Activated CD4-positive, alpha-beta T cell treated with anti-CD3 and anti-CD28 coated beads for 4 hours (primary cell): Measurements from ENCODE around the gene SIPA1L2.
"Not testable (repeated sequence)": the region's sequence is repeated elsewhere in the genome, so short reads cannot be mapped to it uniquely, and the experiment has no call there.

Source experiments
- DNase-seq, 2 donors: peaks; one replicate each; pipeline ENCODE4 v3.0.0-alpha.2; 2020

SIPA1L2 gene

GRCh38 chr1:232615306-232615800, 14.6 kb downstream of the SIPA1L2 start:
- no peak for DNase-seq

GRCh38 chr1:232614811-232615210, 15.1 kb downstream of the SIPA1L2 start:
- DNase-seq, result no peak

- DNase-seq, result no peak
Measured at GRCh38 chr1:232613752-232614381, 16.1 kb downstream of the SIPA1L2 start.

- not testable (repeated sequence) for DNase-seq
Measured at GRCh38 chr1:232612836-232613235, 17.1 kb downstream of the SIPA1L2 start.

- DNase-seq, result no peak
Measured at GRCh38 chr1:232611834-232612233, 18.1 kb downstream of the SIPA1L2 start.

GRCh38 chr1:232610902-232611745, 18.8 kb downstream of the SIPA1L2 start:
- DNase-seq, result not testable (repeated sequence)

GRCh38 chr1:232610192-232610901, 19.6 kb downstream of the SIPA1L2 start:
- DNase-seq, result no peak

GRCh38 chr1:232608427-232608826, 21.5 kb downstream of the SIPA1L2 start:
- DNase-seq, result no peak

GRCh38 chr1:232602622-232603021, 27.3 kb downstream of the SIPA1L2 start:
- DNase-seq, result no peak

- DNase-seq, result no peak
Measured at GRCh38 chr1:232600424-232601258, 29.3 kb downstream of the SIPA1L2 start.

- no peak for DNase-seq
Measured at GRCh38 chr1:232599178-232600041, 30.5 kb downstream of the SIPA1L2 start.

GRCh38 chr1:232598837-232599177, 31.1 kb downstream of the SIPA1L2 start:
- no peak for DNase-seq

- DNase-seq, result no peak
Measured at GRCh38 chr1:232598133-232598532, 31.8 kb downstream of the SIPA1L2 start.

GRCh38 chr1:232597721-232598120, 32.2 kb downstream of the SIPA1L2 start:
- no peak for DNase-seq

- no peak for DNase-seq
Measured at GRCh38 chr1:232596666-232597303, 33.1 kb downstream of the SIPA1L2 start.

GRCh38 chr1:232594768-232595698, 34.9 kb downstream of the SIPA1L2 start:
- no peak for DNase-seq

- no peak for DNase-seq
Measured at GRCh38 chr1:232593717-232594502, 36.0 kb downstream of the SIPA1L2 start.

GRCh38 chr1:232591344-232591743, 38.6 kb downstream of the SIPA1L2 start:
- no peak for DNase-seq

- no peak for DNase-seq
Measured at GRCh38 chr1:232590744-232591082, 39.2 kb downstream of the SIPA1L2 start.
